H1 (cell line): ENCODE measurements around the gene PGAM2.

Source experiments
- CREB1 ChIP-seq: IDR thresholded peaks from 2 replicates; pipeline ENCODE4 v1.6.1; 2012; ENCODE audit warnings: inconsistent platforms
- EZH2 ChIP-seq: fragments of 200-600 bp; sonication (generic); IDR thresholded peaks from 2 replicates; pipeline ENCODE4 v1.7.1; 2012; ENCODE audit warnings: low read depth, mild to moderate bottlenecking, moderate library complexity, low read length, inconsistent platforms; ENCODE audit not compliant: severe bottlenecking
- HDAC6 ChIP-seq: IDR thresholded peaks from one replicate; pipeline ENCODE4 v1.7.1; 2012; ENCODE audit warnings: low read depth, mild to moderate bottlenecking, inconsistent platforms, low read length, moderate library complexity
- JUND ChIP-seq: IDR thresholded peaks from 2 replicates; pipeline ENCODE4 v1.6.1; 2011; ENCODE audit warnings: mild to moderate bottlenecking, improper control_type of control experiment, low read length
- PHF8 ChIP-seq: fragments of 200-600 bp; sonication (generic); conservative IDR thresholded peaks from 2 replicates; pipeline ENCODE4 v1.7.1; 2012; ENCODE audit warnings: low read depth, mild to moderate bottlenecking, inconsistent platforms, low read length, moderate library complexity
- POLR2A ChIP-seq, 2 experiments: IDR thresholded peaks; 1 replicate in 1 of 2; 2 replicates in 1 of 2; pipeline ENCODE4 v1.6.1; 2011; ENCODE audit warnings: low read depth in 2 of 2, low read length in 2 of 2, mild to moderate bottlenecking in 2 of 2; ENCODE audit errors: control extremely low read depth in 1 of 2
- POLR2AphosphoS5 ChIP-seq: IDR thresholded peaks from 2 replicates; pipeline ENCODE4 v1.6.1; 2011; ENCODE audit warnings: low read depth, low read length
- RAD21 ChIP-seq, 2 experiments: IDR thresholded peaks in 1 of 2; conservative IDR thresholded peaks in 1 of 2; 2 replicates each; pipeline ENCODE4 v1.6.1; 2011; ENCODE audit warnings: low read depth in 2 of 2, low read length in 2 of 2, improper control_type of control experiment in 1 of 2, inconsistent platforms in 1 of 2, mild to moderate bottlenecking in 1 of 2, moderate library complexity in 1 of 2
- SIX5 ChIP-seq: IDR thresholded peaks from 2 replicates; pipeline ENCODE4 v1.6.1; 2011; ENCODE audit warnings: mild to moderate bottlenecking, low read depth, low read length
- TF ChIP-seq, protein P1 (sequence below), 3 experiments: IDR thresholded peaks; 1 replicate in 2 of 3; 2 replicates in 1 of 3; pipeline versions ENCODE4 v1.5.1 to v1.6.1; 2011; ENCODE audit warnings: low read length in 3 of 3, mild to moderate bottlenecking in 3 of 3, inconsistent platforms in 2 of 3, low read depth in 1 of 3, moderate library complexity in 1 of 3; ENCODE audit not compliant: insufficient read depth in 1 of 3; ENCODE audit errors: control extremely low read depth in 1 of 3
- TF ChIP-seq, protein P2 (sequence below): IDR thresholded peaks from 2 replicates; pipeline ENCODE4 v1.6.1; 2012; ENCODE audit warnings: inconsistent platforms

DNA sequence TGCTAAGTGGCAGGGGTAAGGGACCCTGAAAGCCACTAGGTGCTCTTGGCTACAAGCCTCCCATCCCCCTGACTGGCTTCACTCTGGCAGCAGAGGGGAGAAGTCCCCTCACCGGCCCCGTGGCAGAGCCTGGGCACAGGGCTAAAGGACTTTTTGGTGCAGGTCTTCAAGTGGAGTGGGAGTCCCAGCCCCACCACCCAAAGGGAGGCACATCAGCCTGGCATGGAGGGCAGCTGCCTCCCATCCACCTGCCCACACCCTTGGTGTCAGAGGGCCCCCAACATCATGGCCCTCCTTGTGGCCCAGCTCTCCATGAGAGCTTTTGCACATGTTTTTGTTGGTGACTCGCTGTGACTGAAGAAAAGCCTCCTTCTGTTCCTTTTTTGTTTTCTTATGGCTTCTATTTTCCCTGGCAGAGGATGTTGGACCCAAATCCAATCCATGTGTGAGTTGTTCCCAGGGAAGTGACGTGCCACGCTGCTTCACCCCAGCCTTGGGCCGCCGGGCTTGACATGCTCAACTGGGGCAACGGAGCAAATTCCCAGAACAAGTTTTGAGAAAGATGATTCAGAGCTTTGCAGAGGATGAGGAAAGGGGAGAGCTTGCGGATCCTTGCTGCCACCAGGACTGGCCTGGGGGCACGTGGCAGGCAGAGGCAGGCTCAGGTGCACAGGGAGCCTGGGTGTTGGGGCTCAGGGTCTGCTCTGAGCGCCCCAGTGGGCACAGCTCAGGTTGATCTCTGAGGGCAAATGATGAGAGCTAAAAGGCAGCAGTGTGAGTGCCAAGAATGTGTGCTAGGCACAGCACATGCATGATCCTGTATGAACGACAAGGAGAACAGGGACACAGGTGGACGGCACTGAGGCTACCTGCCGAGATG, 36.8 kb upstream of the PGAM2 start:
- TF ChIP-seq HDAC6 (no peak), POLR2A (IDR thresholded peaks at IDR 0.05; ENCODE audit: control extremely low read depth in 1 of 2, low read depth in 2 of 2, low read length in 2 of 2) (no peak), POLR2AphosphoS5 (no peak), PHF8 (no peak), CREB1 (no peak), EZH2 (no peak), JUND (no peak), RAD21 (IDR thresholded peaks at IDR 0.05 in 1 of 2, conservative IDR thresholded peaks at IDR 0.05 in 1 of 2; ENCODE audit: low read depth in 2 of 2, low read length in 2 of 2) (no peak), SIX5 (no peak)
- TF ChIP-seq, protein P1, sequence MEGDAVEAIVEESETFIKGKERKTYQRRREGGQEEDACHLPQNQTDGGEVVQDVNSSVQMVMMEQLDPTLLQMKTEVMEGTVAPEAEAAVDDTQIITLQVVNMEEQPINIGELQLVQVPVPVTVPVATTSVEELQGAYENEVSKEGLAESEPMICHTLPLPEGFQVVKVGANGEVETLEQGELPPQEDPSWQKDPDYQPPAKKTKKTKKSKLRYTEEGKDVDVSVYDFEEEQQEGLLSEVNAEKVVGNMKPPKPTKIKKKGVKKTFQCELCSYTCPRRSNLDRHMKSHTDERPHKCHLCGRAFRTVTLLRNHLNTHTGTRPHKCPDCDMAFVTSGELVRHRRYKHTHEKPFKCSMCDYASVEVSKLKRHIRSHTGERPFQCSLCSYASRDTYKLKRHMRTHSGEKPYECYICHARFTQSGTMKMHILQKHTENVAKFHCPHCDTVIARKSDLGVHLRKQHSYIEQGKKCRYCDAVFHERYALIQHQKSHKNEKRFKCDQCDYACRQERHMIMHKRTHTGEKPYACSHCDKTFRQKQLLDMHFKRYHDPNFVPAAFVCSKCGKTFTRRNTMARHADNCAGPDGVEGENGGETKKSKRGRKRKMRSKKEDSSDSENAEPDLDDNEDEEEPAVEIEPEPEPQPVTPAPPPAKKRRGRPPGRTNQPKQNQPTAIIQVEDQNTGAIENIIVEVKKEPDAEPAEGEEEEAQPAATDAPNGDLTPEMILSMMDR (IDR thresholded peaks at IDR 0.05; ENCODE audit: control extremely low read depth in 1 of 3, insufficient read depth in 1 of 3, low read depth in 1 of 3, low read length in 3 of 3): no peak
- TF ChIP-seq, protein P2, sequence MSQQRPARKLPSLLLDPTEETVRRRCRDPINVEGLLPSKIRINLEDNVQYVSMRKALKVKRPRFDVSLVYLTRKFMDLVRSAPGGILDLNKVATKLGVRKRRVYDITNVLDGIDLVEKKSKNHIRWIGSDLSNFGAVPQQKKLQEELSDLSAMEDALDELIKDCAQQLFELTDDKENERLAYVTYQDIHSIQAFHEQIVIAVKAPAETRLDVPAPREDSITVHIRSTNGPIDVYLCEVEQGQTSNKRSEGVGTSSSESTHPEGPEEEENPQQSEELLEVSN: no peak
